ENCODE measurements around the gene MKNK2. TPM values are rescaled to one million over a fixed set of nuclear protein-coding genes. Genes with fewer than 3 reads are reported as not detected.
A peak's percentile ranks its signal among the peaks of the same experiment; 100 is the strongest.

MKNK2 gene
- total and polyA plus RNA-seq, 2 of the 13 experiments (the other 11 are each of a cell fraction or from before 2014, with no cell fraction given), result 44.9 to 112 TPM

DNA sequence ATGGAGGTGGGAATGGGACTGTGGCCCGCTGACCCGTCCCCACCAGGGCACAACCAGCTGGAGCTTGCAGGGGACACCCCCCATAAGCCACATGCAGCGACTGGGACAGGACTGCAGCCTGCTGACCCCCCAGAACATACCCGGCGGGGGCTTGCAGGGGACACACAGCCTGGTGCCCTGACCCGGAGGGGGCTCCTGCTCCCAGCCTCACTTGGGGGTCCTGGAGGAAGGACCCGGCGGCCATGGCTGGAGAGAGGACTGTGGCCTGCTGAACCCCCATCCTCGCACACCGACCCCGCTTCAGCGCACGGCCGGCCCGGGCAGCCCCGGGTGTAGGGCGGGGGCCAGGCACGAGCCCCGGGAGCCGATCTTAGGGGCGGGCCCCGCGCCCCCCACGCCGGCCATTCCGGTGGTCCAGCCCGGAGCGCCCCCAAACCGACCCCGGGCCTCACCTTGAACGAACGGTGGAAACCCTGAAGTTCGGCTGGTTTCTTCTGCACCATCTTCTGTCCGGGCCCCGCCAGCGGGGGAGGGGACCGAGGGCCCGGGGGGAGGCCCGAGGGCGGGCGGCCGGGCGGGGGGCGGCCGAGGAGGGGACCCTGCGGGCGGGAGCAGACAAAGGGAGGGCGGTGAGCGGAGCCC, 574 bp downstream of the MKNK2 start (continued):
- TF ChIP-seq, protein P1, sequence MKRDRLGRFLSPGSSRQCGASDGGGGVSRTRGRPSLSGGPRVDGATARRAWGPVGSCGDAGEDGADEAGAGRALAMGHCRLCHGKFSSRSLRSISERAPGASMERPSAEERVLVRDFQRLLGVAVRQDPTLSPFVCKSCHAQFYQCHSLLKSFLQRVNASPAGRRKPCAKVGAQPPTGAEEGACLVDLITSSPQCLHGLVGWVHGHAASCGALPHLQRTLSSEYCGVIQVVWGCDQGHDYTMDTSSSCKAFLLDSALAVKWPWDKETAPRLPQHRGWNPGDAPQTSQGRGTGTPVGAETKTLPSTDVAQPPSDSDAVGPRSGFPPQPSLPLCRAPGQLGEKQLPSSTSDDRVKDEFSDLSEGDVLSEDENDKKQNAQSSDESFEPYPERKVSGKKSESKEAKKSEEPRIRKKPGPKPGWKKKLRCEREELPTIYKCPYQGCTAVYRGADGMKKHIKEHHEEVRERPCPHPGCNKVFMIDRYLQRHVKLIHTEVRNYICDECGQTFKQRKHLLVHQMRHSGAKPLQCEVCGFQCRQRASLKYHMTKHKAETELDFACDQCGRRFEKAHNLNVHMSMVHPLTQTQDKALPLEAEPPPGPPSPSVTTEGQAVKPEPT (CRISPR knock-in tag; IDR thresholded peaks at IDR 0.05; ENCODE audit: low read depth), result no peak
- TF ChIP-seq PITX1 (CRISPR knock-in tag; IDR thresholded peaks at IDR 0.05) (no peak), ZNF546 (CRISPR knock-in tag; conservative IDR thresholded peaks at IDR 0.05) (0 out of 2 replicates have a peak, but pooled peaks have one; percentile 37), ZNF468 (CRISPR knock-in tag; IDR thresholded peaks at IDR 0.05) (0 out of 2 replicates have a peak, but pooled peaks have one; percentile 50), HES4 (CRISPR knock-in tag; IDR thresholded peaks at IDR 0.05; ENCODE audit: borderline replicate concordance) (no peak), MTA3 (CRISPR knock-in tag; IDR thresholded peaks at IDR 0.05) (no peak), ETV6 (CRISPR knock-in tag; conservative IDR thresholded peaks at IDR 0.05) (no peak), PPARG (CRISPR knock-in tag; conservative IDR thresholded peaks at IDR 0.05) (no peak), FOXJ3 (CRISPR knock-in tag; IDR thresholded peaks at IDR 0.05; ENCODE audit: borderline replicate concordance) (no peak), AGO2 (optimal IDR thresholded peaks at IDR 0.05; ENCODE audit: low read depth, low read length) (peak; percentile 67), BRD4 (CRISPR knock-in tag; IDR thresholded peaks at IDR 0.05) (no peak), ZNF30 (CRISPR knock-in tag; IDR thresholded peaks at IDR 0.05) (no peak), SP2 (CRISPR knock-in tag; IDR thresholded peaks at IDR 0.05) (peak; percentile 32; the same call in 1 of the 2 replicates), ZNF235 (CRISPR knock-in tag; IDR thresholded peaks at IDR 0.05; ENCODE audit: borderline replicate concordance) (no peak), ZNF7 (CRISPR knock-in tag; IDR thresholded peaks at IDR 0.05) (no peak)
- TF ChIP-seq, protein P2, sequence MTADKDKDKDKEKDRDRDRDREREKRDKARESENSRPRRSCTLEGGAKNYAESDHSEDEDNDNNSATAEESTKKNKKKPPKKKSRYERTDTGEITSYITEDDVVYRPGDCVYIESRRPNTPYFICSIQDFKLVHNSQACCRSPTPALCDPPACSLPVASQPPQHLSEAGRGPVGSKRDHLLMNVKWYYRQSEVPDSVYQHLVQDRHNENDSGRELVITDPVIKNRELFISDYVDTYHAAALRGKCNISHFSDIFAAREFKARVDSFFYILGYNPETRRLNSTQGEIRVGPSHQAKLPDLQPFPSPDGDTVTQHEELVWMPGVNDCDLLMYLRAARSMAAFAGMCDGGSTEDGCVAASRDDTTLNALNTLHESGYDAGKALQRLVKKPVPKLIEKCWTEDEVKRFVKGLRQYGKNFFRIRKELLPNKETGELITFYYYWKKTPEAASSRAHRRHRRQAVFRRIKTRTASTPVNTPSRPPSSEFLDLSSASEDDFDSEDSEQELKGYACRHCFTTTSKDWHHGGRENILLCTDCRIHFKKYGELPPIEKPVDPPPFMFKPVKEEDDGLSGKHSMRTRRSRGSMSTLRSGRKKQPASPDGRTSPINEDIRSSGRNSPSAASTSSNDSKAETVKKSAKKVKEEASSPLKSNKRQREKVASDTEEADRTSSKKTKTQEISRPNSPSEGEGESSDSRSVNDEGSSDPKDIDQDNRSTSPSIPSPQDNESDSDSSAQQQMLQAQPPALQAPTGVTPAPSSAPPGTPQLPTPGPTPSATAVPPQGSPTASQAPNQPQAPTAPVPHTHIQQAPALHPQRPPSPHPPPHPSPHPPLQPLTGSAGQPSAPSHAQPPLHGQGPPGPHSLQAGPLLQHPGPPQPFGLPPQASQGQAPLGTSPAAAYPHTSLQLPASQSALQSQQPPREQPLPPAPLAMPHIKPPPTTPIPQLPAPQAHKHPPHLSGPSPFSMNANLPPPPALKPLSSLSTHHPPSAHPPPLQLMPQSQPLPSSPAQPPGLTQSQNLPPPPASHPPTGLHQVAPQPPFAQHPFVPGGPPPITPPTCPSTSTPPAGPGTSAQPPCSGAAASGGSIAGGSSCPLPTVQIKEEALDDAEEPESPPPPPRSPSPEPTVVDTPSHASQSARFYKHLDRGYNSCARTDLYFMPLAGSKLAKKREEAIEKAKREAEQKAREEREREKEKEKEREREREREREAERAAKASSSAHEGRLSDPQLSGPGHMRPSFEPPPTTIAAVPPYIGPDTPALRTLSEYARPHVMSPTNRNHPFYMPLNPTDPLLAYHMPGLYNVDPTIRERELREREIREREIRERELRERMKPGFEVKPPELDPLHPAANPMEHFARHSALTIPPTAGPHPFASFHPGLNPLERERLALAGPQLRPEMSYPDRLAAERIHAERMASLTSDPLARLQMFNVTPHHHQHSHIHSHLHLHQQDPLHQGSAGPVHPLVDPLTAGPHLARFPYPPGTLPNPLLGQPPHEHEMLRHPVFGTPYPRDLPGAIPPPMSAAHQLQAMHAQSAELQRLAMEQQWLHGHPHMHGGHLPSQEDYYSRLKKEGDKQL (CRISPR knock-in tag; IDR thresholded peaks at IDR 0.05; ENCODE audit: low read depth), result no peak
- TF ChIP-seq, protein P3, sequence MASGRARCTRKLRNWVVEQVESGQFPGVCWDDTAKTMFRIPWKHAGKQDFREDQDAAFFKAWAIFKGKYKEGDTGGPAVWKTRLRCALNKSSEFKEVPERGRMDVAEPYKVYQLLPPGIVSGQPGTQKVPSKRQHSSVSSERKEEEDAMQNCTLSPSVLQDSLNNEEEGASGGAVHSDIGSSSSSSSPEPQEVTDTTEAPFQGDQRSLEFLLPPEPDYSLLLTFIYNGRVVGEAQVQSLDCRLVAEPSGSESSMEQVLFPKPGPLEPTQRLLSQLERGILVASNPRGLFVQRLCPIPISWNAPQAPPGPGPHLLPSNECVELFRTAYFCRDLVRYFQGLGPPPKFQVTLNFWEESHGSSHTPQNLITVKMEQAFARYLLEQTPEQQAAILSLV (CRISPR knock-in tag; IDR thresholded peaks at IDR 0.05; ENCODE audit: borderline replicate concordance), result 0 out of 2 replicates have a peak, but pooled peaks have one; percentile 8

Measured in HepG2 (cell line).